Hippocampal formation (tissue), 2 donors: Measurements from ENCODE around the gene CAMTA1.
"Not testable (repeated sequence)": the region's sequence is repeated elsewhere in the genome, so short reads cannot be mapped to it uniquely, and the experiment has no call there.

Experiments used
- DNase-seq, 2 donors: peaks; one replicate each; lab custom pipeline; 2025; lab: John Stamatoyannopoulos, UW

CAMTA1 gene

GRCh38 chr1:6845786-6846185, 60.5 kb downstream of the CAMTA1 start:
- not testable (repeated sequence) for DNase-seq

GRCh38 chr1:6848816-6849215, 63.6 kb downstream of the CAMTA1 start:
- no peak for DNase-seq

- DNase-seq = no peak
Observed at GRCh38 chr1:6850537-6850936, 65.3 kb downstream of the CAMTA1 start.

- no peak for DNase-seq
Observed at GRCh38 chr1:6852136-6852890, 67.1 kb downstream of the CAMTA1 start.

- DNase-seq = no peak
Observed at GRCh38 chr1:6854166-6854565, 68.9 kb downstream of the CAMTA1 start.

GRCh38 chr1:6857831-6858230, 72.6 kb downstream of the CAMTA1 start:
- DNase-seq = no peak

- no peak for DNase-seq
Observed at GRCh38 chr1:6858596-6858995, 73.3 kb downstream of the CAMTA1 start.

GRCh38 chr1:6859415-6860343, 74.4 kb downstream of the CAMTA1 start:
- DNase-seq = no peak

- DNase-seq = no peak
Observed at GRCh38 chr1:6860401-6860800, 75.1 kb downstream of the CAMTA1 start.

GRCh38 chr1:6861075-6861724, 75.9 kb downstream of the CAMTA1 start:
- DNase-seq = no peak

GRCh38 chr1:6862906-6863305, 77.7 kb downstream of the CAMTA1 start:
- no peak for DNase-seq

GRCh38 chr1:6864166-6864565, 78.9 kb downstream of the CAMTA1 start:
- DNase-seq = no peak

- no peak for DNase-seq
Observed at GRCh38 chr1:6866825-6867224, 81.6 kb downstream of the CAMTA1 start.

- DNase-seq = no peak
Observed at GRCh38 chr1:6867321-6867720, 82.1 kb downstream of the CAMTA1 start.

- DNase-seq = no peak
Observed at GRCh38 chr1:6867729-6868659, 82.7 kb downstream of the CAMTA1 start.

GRCh38 chr1:6868660-6869380, 83.6 kb downstream of the CAMTA1 start:
- DNase-seq = peak; percentile 10 to 41

GRCh38 chr1:6869545-6869944, 84.3 kb downstream of the CAMTA1 start:
- DNase-seq = no peak

- no peak for DNase-seq
Observed at GRCh38 chr1:6870086-6870485, 84.8 kb downstream of the CAMTA1 start.

GRCh38 chr1:6870571-6870970, 85.3 kb downstream of the CAMTA1 start:
- DNase-seq = no peak

- DNase-seq = no peak
Observed at GRCh38 chr1:6871300-6871972, 86.2 kb downstream of the CAMTA1 start.
